ENCODE results near the gene LMX1B.
"Not testable (repeated sequence)": the region's sequence is repeated elsewhere in the genome, so short reads cannot be mapped to it uniquely, and the experiment has no call there.

Gene LMX1B

GRCh38 chr9:126652140-126652582 is 38.4 kb downstream of the LMX1B start:
- in situ Hi-C loops (cut with HindIII; ENCODE audit: low sequenced_read_pairs) = no loop called here

GRCh38 chr9:126654124-126654523 is 40.4 kb downstream of the LMX1B start:
- in situ Hi-C loops (cut with HindIII; ENCODE audit: low sequenced_read_pairs) = no loop called here

GRCh38 chr9:126656214-126656613 is 42.5 kb downstream of the LMX1B start:
- in situ Hi-C loops (cut with HindIII; ENCODE audit: low sequenced_read_pairs) = not testable (repeated sequence)

- in situ Hi-C loops (cut with HindIII; ENCODE audit: low sequenced_read_pairs) = no loop called here
Measured at GRCh38 chr9:126658201-126658825, 44.6 kb downstream of the LMX1B start.

- in situ Hi-C loops (cut with HindIII; ENCODE audit: low sequenced_read_pairs) = no loop called here
Measured at GRCh38 chr9:126658956-126659555, 45.3 kb downstream of the LMX1B start.

- in situ Hi-C loops (cut with HindIII; ENCODE audit: low sequenced_read_pairs) = no loop called here
Measured at GRCh38 chr9:126661122-126661520, 47.4 kb downstream of the LMX1B start.

- in situ Hi-C loops (cut with HindIII; ENCODE audit: low sequenced_read_pairs) = no loop called here
Measured at GRCh38 chr9:126661521-126662251, 48.0 kb downstream of the LMX1B start.

- in situ Hi-C loops (cut with HindIII; ENCODE audit: low sequenced_read_pairs) = no loop called here
Measured at GRCh38 chr9:126663661-126664072, 49.9 kb downstream of the LMX1B start.

- in situ Hi-C loops (cut with HindIII; ENCODE audit: low sequenced_read_pairs) = no loop called here
Measured at GRCh38 chr9:126664900-126665643, 51.3 kb downstream of the LMX1B start.

- in situ Hi-C loops (cut with HindIII; ENCODE audit: low sequenced_read_pairs) = no loop called here
Measured at GRCh38 chr9:126665644-126666035, 51.9 kb downstream of the LMX1B start.

GRCh38 chr9:126666155-126666803 is 52.6 kb downstream of the LMX1B start:
- in situ Hi-C loops (cut with HindIII; ENCODE audit: low sequenced_read_pairs) = no loop called here

- in situ Hi-C loops (cut with HindIII; ENCODE audit: low sequenced_read_pairs) = no loop called here
Measured at GRCh38 chr9:126667190-126668055, 53.7 kb downstream of the LMX1B start.

- in situ Hi-C loops (cut with HindIII; ENCODE audit: low sequenced_read_pairs) = no loop called here
Measured at GRCh38 chr9:126668058-126668457, 54.3 kb downstream of the LMX1B start.

- in situ Hi-C loops (cut with HindIII; ENCODE audit: low sequenced_read_pairs) = no loop called here
Measured at GRCh38 chr9:126669108-126669507, 55.4 kb downstream of the LMX1B start.

- in situ Hi-C loops (cut with HindIII; ENCODE audit: low sequenced_read_pairs) = no loop called here
Measured at GRCh38 chr9:126670270-126670669, 56.5 kb downstream of the LMX1B start.

- in situ Hi-C loops (cut with HindIII; ENCODE audit: low sequenced_read_pairs) = no loop called here
Measured at GRCh38 chr9:126671381-126671831, 57.7 kb downstream of the LMX1B start.

- in situ Hi-C loops (cut with HindIII; ENCODE audit: low sequenced_read_pairs) = no loop called here
Measured at GRCh38 chr9:126671983-126672382, 58.3 kb downstream of the LMX1B start.

GRCh38 chr9:126672634-126673284 is 59.0 kb downstream of the LMX1B start:
- in situ Hi-C loops (cut with HindIII; ENCODE audit: low sequenced_read_pairs) = no loop called here

- in situ Hi-C loops (cut with HindIII; ENCODE audit: low sequenced_read_pairs) = no loop called here
Measured at GRCh38 chr9:126673689-126674364, 60.1 kb downstream of the LMX1B start.
